GM19452 (cell line): Measurements from ENCODE around the gene EXOC6B.

Experiments used
- ATAC-seq: cut with Tn5 transposase; IDR thresholded peaks from one replicate; pipeline ENCODE4 v1.9.1; 2021; ENCODE audit not compliant: unreplicated experiment

Gene EXOC6B

GRCh38 chr2:72236445-72237067 lies 589.3 kb downstream of the EXOC6B start:
- no peak for ATAC-seq

GRCh38 chr2:72235497-72236415 lies 590.1 kb downstream of the EXOC6B start:
- ATAC-seq, result no peak

DNA sequence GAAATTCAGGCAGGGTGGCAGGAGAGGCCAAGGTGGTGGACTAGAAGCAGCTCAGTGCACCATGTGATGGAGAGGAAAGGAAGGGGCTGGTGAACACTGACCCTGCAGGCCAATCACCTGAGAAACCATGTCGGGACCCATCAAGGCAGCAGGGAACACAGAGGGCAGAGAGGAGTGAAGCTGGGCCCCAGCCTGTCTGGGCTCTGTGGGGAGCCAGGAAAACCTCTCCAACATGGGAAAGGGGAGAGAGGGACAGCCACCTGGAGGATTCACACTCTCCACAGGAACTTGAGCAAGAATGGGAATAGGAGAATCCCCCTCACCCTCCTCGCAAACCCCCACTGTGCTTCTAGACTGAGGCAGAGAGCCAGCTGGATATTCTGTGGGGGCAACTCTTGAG lies 592.6 kb downstream of the EXOC6B start:
- no peak for ATAC-seq

- no peak for ATAC-seq
These were observed 602.8 kb downstream of the EXOC6B start for GRCh38 chr2:72222829-72223564.

GRCh38 chr2:72220170-72220569 lies 605.7 kb downstream of the EXOC6B start:
- ATAC-seq, result no peak

DNA sequence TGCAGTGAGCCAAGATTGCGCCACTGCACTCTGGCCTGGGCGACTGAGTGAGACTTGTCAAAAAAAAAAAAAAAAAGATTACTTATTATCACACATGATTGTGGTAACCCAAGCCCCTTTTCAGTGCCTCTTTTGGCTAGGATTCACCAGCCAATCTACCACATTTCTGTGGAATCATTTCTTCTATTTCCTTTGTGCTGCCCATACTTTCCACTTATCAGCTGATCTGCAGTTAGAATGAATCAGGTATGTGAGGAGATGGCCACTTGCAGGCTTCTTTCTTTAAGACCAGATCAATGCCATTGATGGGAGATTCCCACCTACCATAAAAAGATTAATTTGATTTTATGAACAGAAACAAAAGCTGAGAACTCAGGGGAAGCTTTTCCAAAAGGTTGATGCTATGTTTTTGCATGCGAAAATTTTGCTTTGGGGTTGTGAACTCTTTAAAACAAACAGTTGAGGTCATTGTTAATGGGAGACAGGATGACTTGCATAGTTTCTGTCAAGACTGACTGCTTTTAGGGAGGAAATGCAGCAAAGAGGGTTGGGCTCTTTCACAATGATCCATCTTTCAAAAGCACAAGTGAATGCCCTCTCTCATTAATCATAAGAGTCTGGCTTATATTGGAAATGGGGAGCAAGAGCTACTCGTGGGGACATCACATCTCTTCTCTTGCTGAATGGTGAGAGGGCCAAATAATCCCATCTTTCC lies 611.2 kb downstream of the EXOC6B start:
- no peak for ATAC-seq

- no peak for ATAC-seq
These were observed 613.4 kb downstream of the EXOC6B start for GRCh38 chr2:72212486-72212855.

DNA sequence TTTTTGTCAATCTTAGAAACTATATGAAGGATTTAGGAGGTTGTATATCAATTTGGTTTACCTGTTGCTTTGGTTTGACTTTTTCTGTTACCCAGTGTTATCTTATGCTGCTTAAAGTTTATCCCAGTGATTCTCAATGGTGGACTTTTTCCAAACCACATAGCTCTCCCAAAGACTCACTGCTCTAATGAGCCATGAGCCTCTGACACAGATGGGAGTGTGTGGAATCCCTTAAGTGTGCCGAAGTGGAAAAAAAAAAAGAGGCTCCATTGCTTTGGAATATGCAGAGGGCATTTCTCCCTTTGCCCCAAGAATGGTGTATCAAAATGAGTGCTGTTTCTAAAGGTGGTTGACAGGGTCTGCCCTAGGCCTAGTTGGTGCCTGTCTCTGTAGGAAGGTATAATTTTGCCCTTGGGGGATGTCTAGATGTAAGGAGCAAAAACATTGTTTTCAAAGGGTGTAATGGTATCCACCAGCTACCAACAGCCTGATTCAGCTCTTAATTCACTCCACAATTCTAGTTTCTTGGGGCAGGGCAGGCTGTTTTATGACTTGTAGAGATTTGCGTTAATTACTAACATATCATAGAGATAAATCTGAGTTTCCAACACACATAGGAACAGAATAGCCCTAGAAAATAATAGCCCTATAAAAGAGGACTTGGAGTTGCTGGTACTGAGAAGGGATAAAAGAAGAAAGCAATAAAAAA lies 613.9 kb downstream of the EXOC6B start:
- ATAC-seq, result no peak

- no peak for ATAC-seq
These were observed 614.5 kb downstream of the EXOC6B start for GRCh38 chr2:72211350-72211749.

GRCh38 chr2:72210470-72210869 lies 615.4 kb downstream of the EXOC6B start:
- no peak for ATAC-seq

- ATAC-seq, result no peak
These were observed 617.6 kb downstream of the EXOC6B start for GRCh38 chr2:72208225-72208624.

DNA sequence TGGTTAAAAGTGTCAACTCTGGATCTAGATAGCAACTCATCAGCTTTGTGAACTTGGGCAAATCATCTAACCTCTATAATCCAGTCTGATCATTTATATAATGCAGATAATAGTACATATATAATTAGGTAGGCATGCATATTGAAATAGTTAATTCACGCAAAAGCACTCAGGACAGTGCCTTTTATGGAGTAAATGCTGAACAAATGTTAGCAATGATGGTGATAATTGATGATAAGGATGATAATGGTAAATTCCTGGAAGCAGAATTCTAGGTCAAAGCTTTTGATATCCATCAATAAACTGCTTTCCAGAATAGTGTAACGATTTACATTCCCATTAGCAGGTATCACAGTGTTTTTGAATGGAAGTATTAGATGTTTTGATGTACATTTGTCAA lies 618.5 kb downstream of the EXOC6B start:
- ATAC-seq, result no peak

DNA sequence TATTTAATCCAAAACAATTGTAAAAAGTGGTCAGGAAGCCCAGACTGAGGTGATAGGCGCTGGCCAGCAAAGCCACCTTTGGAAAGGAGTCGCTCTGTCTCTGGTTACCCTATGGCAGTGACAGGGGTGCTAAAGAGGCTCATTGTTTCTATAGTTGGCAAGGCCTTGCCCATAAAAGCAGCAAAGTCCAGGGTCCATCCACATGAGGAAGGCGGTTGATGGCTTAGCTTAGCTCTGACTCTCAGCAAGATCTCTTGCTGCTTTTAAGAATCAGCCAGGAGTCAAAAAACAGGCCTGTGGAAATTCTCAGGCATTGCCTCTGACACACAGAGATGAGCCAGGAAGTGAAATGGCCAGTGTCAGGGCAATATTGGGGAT lies 620.3 kb downstream of the EXOC6B start:
- ATAC-seq, result no peak

DNA sequence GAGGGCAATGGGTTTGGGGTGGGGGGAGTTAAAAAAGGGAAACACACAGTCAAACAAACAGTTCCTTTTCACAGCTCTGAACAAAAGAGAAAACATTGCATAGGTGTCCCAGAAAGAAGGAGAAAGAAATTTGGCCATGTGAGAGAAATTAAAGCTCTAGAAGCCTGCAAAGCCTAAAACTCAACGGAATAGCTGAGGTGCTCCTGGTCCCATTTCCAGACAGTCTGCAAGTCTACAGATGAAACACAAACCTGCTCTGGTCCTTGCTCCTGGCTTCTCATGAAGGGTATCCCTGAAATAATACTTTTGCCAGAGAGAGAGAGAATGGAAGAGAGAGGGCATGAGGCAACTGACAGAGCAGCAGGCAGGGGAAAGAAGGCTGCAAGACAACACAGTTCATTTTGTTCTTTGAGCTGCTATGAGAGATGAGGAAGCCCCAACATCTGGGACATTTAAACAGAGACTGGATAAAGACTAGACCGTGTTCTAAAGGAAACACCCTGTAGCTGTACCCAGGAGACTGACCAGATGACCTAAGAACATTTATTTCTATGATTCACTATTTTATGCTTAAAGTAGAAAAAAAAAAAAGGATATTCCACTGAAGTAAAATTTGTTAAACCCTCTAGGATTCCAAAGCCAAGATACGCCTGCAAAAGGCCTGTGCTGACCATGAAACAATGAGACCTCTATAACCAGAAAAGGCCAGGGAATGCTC lies 620.9 kb downstream of the EXOC6B start:
- no peak for ATAC-seq

DNA sequence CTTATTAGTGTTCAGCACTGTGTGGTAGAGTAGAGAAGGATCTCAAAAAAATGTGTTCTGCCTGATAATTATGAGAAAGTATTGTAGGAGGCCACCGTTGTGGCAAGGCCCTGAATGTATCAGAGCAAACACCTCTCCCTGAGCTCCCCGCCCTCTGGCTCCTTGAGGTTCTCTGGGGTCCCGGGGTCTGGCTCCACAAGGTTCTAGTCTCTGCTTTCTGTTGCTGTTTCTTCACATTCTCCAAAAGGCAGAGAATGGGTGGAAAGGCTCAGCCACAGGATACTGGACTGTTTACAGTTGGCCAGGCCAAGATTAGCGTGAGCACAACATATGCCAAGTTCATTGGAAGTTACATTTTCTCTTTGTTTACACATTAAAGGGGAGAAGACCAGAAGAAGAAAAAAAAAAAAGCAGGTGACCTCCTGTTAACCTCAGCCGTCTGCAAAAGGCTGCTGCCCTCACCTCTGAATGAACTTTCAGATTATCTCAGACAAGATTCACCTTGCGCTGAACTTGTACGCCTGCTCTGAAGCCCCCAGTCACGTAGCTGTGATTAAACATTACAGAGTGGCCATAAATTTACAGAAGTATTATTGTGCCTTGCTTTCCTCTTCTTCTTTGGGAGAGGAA lies 621.6 kb downstream of the EXOC6B start:
- ATAC-seq, result no peak

DNA sequence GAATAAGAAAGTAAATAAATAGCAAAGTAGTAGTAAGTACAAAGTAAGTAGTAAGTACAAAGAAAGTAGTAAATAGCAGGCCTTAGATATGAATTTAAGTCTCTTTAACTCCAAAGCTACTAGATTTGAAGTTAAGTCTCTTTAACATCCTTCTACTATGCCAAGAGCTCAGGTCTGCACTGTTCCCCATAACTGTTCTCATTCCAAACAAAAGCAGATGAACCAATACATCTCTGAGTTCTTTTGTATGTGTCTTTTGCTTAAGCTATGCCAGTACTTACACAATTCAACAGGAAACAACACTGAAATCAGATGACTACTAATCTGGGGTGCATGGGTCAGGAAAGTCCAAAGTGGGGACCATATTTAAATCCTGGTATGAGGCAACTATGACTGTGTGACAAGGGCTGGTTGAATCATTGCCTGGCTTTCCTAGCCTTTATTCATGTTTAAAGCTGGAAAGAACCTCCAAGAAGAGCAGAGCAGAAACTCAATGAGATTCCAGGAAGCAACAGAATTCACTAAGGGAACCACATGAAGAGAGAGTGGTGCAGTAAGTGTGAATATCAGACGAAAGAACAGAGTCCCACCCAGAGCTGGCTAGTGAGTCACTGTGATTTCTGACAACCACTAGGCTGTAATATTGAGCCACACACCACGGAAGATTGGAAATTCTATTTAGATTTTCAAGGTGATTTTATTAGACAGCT lies 627.1 kb downstream of the EXOC6B start:
- ATAC-seq, result no peak

GRCh38 chr2:72193723-72194122 lies 632.1 kb downstream of the EXOC6B start:
- ATAC-seq, result no peak

GRCh38 chr2:72191441-72191840 lies 634.4 kb downstream of the EXOC6B start:
- no peak for ATAC-seq

- no peak for ATAC-seq
These were observed 640.6 kb downstream of the EXOC6B start for GRCh38 chr2:72185206-72185605.
